ENCODE measurements around the gene SAMHD1.

GRCh38 chr20:36855241-36855657 is 96.3 kb downstream of the SAMHD1 start:
- TF ChIP-seq EZH2 (IDR thresholded peaks at IDR 0.05; ENCODE audit: borderline replicate concordance, insufficient read depth, low read depth, low read length, poor library complexity, severe bottlenecking) = no peak
- TF ChIP-seq CTCF (IDR thresholded peaks at IDR 0.05) = no peak
